Astrocyte of the cerebellum (primary cell): Measurements from ENCODE around the gene STX16.

ENCODE experiments used
- DNase-seq: peaks from one replicate; pipeline ENCODE4 v3.0.0-alpha.2; 2011; ENCODE audit warnings: low read depth
- H3K4me3 ChIP-seq: 2 replicates; pipeline ENCODE4 v1.5.1; 2011; ENCODE audit warnings: mild to moderate bottlenecking, low read depth, low read length, moderate library complexity
- in situ Hi-C: cut with HindIII; loops from 2 replicates; pipeline ENCODE4 v1.10.0; 2017; ENCODE audit warnings: low sequenced_read_pairs
- TF ChIP-seq, protein P1 (sequence below): IDR thresholded peaks from 2 replicates; pipeline ENCODE4 v1.5.1; 2012; ENCODE audit warnings: low read length, low read depth, moderate library complexity, mild to moderate bottlenecking; ENCODE audit errors: missing control alignments

STX16 gene

DNA sequence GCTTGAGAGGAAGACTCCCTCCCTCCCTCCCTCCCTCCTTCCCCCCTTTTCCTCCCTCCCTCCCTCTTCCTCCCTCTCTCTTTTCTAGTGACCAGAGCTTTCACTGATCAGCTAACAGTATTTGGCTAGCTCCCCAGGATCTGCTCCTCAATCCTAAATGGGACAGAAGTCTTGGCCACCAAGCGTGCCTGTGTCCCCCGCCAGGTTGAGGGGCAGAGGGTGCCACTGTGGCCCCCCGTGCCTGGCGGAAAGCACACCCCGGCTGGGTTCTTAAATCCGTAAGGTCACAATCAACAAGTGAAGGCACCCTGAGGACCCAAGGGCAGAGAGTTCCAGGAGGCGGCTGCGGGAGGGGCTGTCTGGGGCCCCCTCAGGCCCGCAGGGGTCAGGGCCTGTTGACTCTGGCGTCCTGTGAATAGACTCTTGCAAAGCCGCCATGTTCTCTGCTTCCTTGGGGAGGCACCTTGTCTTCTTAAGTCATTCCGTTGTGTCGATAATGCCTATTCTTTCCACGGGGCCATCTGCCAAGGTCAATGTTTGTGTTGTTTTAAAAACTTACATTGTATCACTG is 38.9 kb upstream of the STX16 start:
- no peak for DNase-seq
- TF ChIP-seq, protein P1, sequence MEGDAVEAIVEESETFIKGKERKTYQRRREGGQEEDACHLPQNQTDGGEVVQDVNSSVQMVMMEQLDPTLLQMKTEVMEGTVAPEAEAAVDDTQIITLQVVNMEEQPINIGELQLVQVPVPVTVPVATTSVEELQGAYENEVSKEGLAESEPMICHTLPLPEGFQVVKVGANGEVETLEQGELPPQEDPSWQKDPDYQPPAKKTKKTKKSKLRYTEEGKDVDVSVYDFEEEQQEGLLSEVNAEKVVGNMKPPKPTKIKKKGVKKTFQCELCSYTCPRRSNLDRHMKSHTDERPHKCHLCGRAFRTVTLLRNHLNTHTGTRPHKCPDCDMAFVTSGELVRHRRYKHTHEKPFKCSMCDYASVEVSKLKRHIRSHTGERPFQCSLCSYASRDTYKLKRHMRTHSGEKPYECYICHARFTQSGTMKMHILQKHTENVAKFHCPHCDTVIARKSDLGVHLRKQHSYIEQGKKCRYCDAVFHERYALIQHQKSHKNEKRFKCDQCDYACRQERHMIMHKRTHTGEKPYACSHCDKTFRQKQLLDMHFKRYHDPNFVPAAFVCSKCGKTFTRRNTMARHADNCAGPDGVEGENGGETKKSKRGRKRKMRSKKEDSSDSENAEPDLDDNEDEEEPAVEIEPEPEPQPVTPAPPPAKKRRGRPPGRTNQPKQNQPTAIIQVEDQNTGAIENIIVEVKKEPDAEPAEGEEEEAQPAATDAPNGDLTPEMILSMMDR: no peak
- in situ Hi-C loops: no loop called here
- H3K4me3 ChIP-seq: no peak overlapping the region

DNA sequence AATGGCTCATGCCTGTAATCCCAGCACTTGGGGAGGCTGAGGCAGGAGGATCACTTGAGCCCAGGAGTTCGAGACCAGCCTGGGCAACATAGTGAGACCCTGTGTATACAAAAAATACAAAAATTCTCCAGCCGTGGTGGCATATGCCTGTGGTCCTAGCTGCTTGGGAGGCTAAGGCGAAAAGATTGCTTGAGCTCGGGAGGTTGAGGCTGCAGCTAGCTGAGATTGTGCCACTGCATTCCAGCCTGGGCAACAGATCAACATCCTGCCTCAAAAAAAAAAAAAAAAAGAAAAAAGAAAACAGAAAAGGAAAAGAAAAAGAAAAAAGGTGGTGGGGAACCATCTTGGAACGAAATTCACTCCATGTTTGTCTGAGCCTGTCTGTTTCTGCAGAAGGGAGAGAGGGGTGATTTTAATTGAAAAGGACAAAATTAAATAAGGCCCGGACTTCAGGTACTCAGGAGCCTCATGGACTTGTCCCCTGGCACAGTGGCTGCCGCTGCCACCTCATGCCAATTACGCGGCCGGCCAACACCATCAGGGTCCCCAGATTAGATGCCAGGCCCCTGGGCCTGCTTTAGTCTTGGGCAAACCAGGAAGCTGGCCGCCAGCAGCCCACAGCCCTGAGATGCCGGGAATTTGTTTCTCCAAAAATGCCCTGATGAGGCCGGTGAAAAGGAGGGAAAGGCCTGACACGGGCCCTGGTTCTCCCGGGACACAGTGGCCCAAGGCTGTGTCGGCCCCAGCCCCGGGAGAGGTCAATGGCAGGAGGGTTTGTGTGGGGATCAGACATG is 37.8 kb upstream of the STX16 start:
- no peak overlapping the region for H3K4me3 ChIP-seq
- in situ Hi-C loops: no loop called here
- DNase-seq: no peak
- TF ChIP-seq, protein P1: no peak

DNA sequence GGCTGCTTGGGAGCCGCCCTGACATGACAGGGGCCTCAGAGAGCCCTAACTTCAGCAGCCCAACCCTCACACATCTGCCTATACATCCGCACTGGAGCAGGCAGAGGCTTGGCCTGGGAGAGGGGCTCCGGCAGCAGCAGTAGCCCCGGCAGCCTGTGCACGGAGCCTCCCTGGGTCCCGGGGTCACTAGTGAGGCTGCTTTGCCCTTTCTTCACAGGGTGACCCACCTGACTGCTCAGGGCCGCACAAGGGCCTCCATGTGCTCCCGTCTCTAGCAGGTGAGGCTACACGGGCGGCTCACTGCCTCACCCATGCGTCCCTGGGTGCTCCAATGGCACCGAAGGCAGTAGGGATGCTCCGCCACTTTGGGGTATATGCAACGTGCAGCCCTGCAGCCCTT is 36.7 kb upstream of the STX16 start:
- DNase-seq: no peak
- H3K4me3 ChIP-seq: no peak overlapping the region
- in situ Hi-C loops: no loop called here
- TF ChIP-seq, protein P1: no peak

DNA sequence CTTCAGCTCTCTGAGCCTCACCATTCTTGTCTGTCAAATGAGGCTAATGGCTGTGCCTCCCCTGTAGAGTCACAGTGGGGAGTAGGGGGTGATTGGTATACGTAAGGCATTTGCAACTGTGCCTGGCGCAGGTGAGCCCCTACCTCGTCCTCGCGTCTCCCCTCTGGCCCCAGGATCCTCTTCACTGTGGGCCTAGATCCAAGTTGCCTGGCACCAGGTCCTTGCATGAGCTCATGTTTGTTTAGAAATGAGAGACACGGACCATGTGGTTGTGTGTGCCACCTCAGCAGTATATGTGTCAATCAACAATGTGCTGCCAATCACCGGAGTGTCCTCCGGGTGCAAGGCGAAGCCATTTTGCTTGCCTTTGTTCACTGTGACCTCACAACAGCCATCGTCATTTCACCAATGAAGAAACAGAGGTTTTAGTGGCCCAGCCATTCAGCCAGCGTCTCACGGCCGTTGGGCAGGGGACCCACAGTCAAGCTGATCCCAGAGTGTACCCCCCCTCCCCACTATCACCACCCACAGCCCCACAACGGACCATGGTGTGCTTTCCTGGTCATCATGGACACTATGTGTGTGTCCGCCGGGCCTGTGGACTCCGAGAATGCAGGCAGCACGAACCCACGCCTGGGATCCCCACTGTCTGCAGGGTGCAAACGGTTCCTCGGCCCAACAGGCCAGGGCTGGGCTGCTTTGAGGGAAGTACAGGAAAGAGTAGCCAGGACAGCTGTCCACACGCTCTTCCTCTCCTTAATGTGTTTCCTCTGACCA is 35.9 kb upstream of the STX16 start:
- no peak for DNase-seq
- TF ChIP-seq, protein P1: no peak
- no peak overlapping the region for H3K4me3 ChIP-seq
- in situ Hi-C loops: loop anchor here (5.0 kb wide), 1 partner anchor 63 kb away; no protein-coding TSS in a partner anchor

- in situ Hi-C loops: loop anchor here (5.0 kb wide), 1 partner anchor 64 kb away; no protein-coding TSS in a partner anchor
- DNase-seq: no peak
- no peak overlapping the region for H3K4me3 ChIP-seq
- TF ChIP-seq, protein P1: no peak
These were observed 34.7 kb upstream of the STX16 start for GRCh38 chr20:58616411-58616810.

- in situ Hi-C loops: loop anchor here (5.0 kb wide), 1 partner anchor 65 kb away; no protein-coding TSS in a partner anchor
- no peak for DNase-seq
- no peak overlapping the region for H3K4me3 ChIP-seq
- TF ChIP-seq, protein P1: no peak
These were observed 33.9 kb upstream of the STX16 start for GRCh38 chr20:58617158-58617557.
